Right atrium auricular region (tissue), 2 donors: ENCODE data around the gene RNF114. TPM values are rescaled to one million over a fixed set of nuclear protein-coding genes. Genes with fewer than 3 reads are reported as not detected.
"Not testable (repeated sequence)": the region's sequence is repeated elsewhere in the genome, so short reads cannot be mapped to it uniquely, and the experiment has no call there.

ENCODE experiments used
- DNase-seq: peaks from one replicate; pipeline ENCODE4 v3.0.0-alpha.2; 2019; ENCODE audit warnings: low spot score
- H3K27ac ChIP-seq, 2 donors: fragments of 200-600 bp; sonication (generic); 1 replicate in 1 of 2; 2 replicates in 1 of 2; pipeline ENCODE4 v1.5.1; 2016 to 2019
- H3K27me3 ChIP-seq, 2 donors: fragments of 200-600 bp; sonication (generic); one replicate each; pipeline versions ENCODE4 v1.5.1 to v1.6.0; 2017 to 2019
- H3K36me3 ChIP-seq: fragments of 200-600 bp; sonication (generic); one replicate; pipeline ENCODE4 v1.5.1; 2016
- H3K4me1 ChIP-seq, 2 donors: fragments of 200-600 bp; sonication (generic); one replicate each; pipeline versions ENCODE4 v1.5.1 to v1.6.0; 2017 to 2019
- H3K4me3 ChIP-seq, 2 donors: fragments of 200-600 bp; sonication (generic); 1 replicate in 1 of 2; 2 replicates in 1 of 2; pipeline ENCODE4 v1.5.1; 2017 to 2019; ENCODE audit warnings: mild to moderate bottlenecking in 1 of 2, moderate library complexity in 1 of 2
- H3K9me3 ChIP-seq, 2 donors: fragments of 200-600 bp; sonication (generic); one replicate each; pipeline ENCODE4 v1.5.1; 2019
- total RNA-seq, 2 donors: library from RNA; depleted of rRNA; stranded (reverse); fragments of >200 nt; gene quantifications; one replicate each; pipeline ENCODE4 v1.1.0, GENCODE V29; 2016
- TF ChIP-seq, protein P1 (sequence below), 2 donors: fragments of 200-600 bp; sonication (generic); IDR thresholded peaks; one replicate each; pipeline ENCODE4 v1.5.1; 2019; ENCODE audit warnings: antibody characterized with exemption in 2 of 2

RNF114 gene
- total RNA-seq, 2 donors from 2014 or later, result 40.2 to 117 TPM

DNA sequence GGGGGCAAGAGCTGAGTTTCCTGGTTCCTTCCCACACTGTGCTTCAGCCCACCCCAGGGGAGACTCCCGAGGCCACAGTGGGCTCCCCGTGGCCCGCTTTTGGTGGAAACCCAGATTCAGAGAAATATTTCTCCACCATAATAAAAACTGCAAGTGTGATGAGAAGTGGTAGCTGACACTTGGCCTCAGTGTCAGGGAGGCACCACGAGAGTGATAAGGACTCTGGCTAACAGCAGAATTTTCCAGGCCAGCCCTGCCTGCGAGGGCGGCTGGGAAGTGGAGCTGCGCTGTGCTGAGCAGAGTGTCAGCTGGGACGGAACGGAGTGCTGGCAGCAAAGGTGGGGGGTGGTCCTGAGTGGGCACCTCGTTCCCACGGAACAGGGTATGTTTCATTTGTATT is 43.4 kb upstream of the RNF114 start:
- DNase-seq, result no peak
- Histone ChIP-seq H3K27me3 (no peaks in the 10 kb centered on the region), H3K36me3 (peaks cover 4% of the 10 kb centered on the region), H3K4me3 (no peak overlapping the region), H3K27ac (no peak overlapping the region), H3K9me3 (no peaks in the 10 kb centered on the region), H3K4me1 (peaks cover 0 to 41% of the 10 kb centered on the region in 2 donors)
- TF ChIP-seq, protein P1, sequence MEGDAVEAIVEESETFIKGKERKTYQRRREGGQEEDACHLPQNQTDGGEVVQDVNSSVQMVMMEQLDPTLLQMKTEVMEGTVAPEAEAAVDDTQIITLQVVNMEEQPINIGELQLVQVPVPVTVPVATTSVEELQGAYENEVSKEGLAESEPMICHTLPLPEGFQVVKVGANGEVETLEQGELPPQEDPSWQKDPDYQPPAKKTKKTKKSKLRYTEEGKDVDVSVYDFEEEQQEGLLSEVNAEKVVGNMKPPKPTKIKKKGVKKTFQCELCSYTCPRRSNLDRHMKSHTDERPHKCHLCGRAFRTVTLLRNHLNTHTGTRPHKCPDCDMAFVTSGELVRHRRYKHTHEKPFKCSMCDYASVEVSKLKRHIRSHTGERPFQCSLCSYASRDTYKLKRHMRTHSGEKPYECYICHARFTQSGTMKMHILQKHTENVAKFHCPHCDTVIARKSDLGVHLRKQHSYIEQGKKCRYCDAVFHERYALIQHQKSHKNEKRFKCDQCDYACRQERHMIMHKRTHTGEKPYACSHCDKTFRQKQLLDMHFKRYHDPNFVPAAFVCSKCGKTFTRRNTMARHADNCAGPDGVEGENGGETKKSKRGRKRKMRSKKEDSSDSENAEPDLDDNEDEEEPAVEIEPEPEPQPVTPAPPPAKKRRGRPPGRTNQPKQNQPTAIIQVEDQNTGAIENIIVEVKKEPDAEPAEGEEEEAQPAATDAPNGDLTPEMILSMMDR (IDR thresholded peaks at IDR 0.05), result no peak

DNA sequence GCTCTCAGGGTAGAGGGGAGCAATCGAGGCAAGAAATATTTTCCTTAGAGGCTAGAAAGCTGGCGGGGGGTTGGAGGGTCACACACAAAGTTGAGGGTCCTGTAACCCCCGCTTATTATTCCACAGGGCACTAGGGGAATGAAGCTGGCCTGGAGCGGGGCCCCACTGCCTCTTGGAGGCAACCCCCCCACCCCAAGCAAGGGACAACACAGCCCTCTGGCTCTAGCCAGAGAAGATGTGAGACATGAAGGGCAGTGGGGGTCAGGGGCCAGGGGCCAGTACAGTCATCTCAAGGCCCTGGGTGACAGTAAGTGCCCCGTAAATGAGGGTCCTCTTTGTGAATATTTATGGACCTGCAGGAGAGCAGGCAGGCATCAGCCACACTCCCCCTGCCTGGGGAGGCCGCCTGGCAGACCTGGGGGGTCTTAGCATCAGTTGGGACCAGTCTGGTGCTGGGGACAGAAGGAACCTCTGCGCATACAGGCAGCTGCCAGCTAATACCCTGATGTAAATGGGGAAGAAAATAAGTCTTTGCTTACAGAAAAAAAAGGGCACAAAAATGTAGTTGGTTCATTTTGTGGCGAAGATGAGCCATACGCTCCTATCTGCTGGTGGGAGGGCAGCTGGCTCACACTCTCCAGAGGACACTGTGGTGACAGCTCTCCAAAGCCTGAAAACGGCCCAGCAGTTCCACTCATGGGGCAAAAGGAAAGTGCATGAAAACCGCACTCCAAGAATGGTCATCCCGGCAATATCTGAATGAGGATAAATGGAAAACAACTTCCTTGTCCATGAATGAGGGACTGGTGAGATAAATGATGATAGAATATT is 42.7 kb upstream of the RNF114 start:
- TF ChIP-seq, protein P1 (IDR thresholded peaks at IDR 0.05), result no peak
- Histone ChIP-seq H3K9me3 (no peaks in the 10 kb centered on the region), H3K4me1 (peaks cover 0 to 35% of the 10 kb centered on the region in 2 donors), H3K4me3 (no peak overlapping the region), H3K27ac (no peak overlapping the region), H3K27me3 (no peaks in the 10 kb centered on the region), H3K36me3 (peaks cover 4% of the 10 kb centered on the region)
- DNase-seq, result no peak

DNA sequence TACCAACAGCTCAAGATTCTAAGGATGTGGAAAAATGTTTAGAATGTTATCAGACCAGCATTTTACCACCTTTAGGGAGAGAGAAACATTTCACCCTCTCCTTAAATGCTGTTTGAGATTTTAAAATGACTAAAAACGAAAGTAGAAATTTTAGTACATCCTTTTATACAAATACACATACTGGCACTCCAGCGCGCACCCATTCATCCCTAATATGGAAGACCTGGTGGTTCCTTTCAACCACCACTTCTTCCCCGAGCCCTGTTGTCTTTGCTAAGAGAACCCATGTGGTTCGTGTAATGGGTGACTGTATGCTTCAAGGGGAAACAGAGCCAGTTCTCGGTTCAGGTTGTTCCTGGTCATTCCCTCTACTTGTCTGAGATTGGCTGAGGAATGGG is 42.1 kb upstream of the RNF114 start:
- Histone ChIP-seq H3K27ac (no peak overlapping the region), H3K9me3 (no peaks in the 10 kb centered on the region), H3K27me3 (no peaks in the 10 kb centered on the region), H3K36me3 (peaks cover 1% of the 10 kb centered on the region), H3K4me3 (no peak overlapping the region), H3K4me1 (peaks cover 0 to 29% of the 10 kb centered on the region in 2 donors)
- no peak for DNase-seq
- TF ChIP-seq, protein P1 (IDR thresholded peaks at IDR 0.05), result no peak

DNA sequence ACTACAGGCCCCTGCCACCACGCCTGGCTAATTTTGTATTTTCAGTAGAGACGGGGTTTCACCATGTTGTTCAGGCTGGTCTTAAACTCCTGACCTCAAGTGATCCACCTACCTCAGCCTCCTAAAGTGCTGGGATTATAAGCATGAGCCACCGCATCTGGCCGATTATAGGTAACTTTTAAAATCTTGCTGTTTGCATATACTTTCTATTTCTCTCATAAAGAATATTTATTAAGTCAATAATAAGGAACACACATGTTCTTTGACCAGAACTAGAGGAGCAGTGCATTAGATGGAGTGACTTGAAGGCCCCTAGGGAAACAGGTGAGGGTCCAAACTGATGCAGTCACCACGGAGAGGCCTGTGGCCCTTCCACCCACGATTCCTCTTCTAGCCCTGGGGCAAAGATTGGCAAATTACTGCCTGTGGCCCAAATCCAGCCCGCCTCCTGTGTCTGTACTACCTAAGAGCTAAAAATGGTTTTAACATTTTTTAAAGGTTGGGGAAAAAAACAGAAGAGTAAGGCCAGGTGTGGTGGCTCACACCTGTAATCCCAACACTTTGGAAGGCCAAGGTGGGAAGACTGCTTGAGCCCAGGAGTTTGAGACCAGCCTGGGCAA is 40.6 kb upstream of the RNF114 start:
- not testable (repeated sequence) for H3K9me3 ChIP-seq, H3K36me3 ChIP-seq, H3K27ac ChIP-seq, H3K27me3 ChIP-seq, H3K4me3 ChIP-seq, DNase-seq
- peaks cover 0 to 26% of the 10 kb centered on the region in 2 donors for H3K4me1 ChIP-seq

DNA sequence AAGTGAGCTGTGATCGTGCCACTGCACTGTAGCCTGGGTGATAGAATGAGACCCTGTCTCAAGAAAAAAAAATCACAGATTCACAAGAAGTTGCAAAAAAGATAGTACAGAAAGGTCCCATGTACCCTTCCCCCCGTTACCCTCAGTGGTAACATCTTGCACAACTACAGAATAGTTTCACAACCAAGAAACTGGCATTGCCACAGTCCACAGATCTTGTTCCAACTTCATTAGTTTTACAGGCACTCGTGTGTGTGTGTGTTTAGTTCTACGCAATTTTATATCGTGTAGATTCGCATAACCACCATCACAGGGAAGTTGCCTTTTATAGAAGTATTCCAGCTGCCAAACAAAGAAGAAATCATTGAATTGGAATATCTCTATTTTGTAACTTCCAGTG is 40.0 kb upstream of the RNF114 start:
- Histone ChIP-seq H3K9me3 (no peaks in the 10 kb centered on the region), H3K27ac (no peak overlapping the region), H3K27me3 (no peaks in the 10 kb centered on the region), H3K4me1 (peaks cover 0 to 20% of the 10 kb centered on the region in 2 donors), H3K4me3 (no peak overlapping the region), H3K36me3 (no peaks in the 10 kb centered on the region)
- TF ChIP-seq, protein P1 (IDR thresholded peaks at IDR 0.05), result no peak
- no peak for DNase-seq

DNA sequence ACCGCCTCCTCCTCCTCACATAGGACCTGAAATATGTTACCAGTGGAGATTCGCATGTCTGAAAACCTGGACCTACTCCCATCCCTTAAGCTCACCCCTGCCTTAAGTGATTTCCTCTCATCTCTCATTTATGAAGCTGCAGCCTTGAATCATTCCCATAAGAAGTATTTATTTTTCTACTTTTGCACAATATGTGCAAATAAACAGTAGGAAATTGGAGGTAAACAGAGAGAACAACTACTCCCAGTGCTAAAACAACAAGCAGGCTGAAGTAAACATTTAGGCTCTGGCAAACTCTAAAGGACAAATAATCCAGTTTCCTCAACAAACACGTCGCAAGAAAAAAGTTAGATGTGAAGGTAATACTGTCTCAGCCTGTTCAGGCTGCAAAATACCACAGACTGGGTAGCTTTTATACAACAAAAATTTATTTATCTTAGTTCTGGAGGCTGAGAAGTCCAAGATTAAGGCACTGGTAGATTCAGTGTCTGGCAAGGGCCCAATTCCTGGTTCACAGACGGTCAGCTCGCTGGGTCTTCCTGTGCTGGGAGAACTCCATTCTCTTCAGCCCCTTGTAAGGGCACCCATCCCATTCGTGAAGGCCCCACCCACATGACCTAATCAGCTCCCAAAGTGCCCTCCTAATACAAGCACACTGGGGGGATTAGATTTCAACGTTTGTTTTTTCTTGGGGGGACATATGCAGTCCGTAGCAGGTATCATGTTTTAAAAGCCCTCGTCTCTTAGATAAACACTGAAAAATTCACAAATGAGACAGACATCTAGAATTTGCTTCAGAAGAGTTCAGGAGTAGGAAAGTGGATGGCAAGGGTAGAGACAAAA is 36.4 kb upstream of the RNF114 start:
- H3K27me3 ChIP-seq, result no peaks in the 10 kb centered on the region
- H3K4me3 ChIP-seq, result no peak overlapping the region
- no peaks in the 10 kb centered on the region for H3K4me1 ChIP-seq
- TF ChIP-seq, protein P1 (IDR thresholded peaks at IDR 0.05), result no peak
- no peak for DNase-seq
- H3K9me3 ChIP-seq, result no peaks in the 10 kb centered on the region
- no peak overlapping the region for H3K27ac ChIP-seq
- peaks cover 8% of the 10 kb centered on the region for H3K36me3 ChIP-seq
